Upper lobe of left lung (tissue), 4 donors: ENCODE measurements around the gene STARD8.

Experiments
- CTCF ChIP-seq, 6 experiments: fragments of 450-650 bp in 4 of 6; fragments of 200-600 bp in 2 of 6; sonication (generic) in 2 of 6; IDR thresholded peaks; one replicate each; pipeline ENCODE4 v1.5.1; 2016 to 2019; ENCODE audit warnings: antibody characterized with exemption in 6 of 6
- POLR2A ChIP-seq, 4 donors: fragments of 450-650 bp; IDR thresholded peaks; one replicate each; pipeline ENCODE4 v1.5.1; 2016 to 2017; ENCODE audit warnings: antibody characterized with exemption in 4 of 4, mild to moderate bottlenecking in 2 of 4

- peak in 1 of 4 donors; percentile 35 for TF ChIP-seq POLR2A (IDR thresholded peaks at IDR 0.05)
- no peak for TF ChIP-seq CTCF (IDR thresholded peaks at IDR 0.05)
Measured at GRCh38 chrX:68694435-68695205, 47.2 kb downstream of the STARD8 start.
